B cell (primary cell): ENCODE data around the gene SCAI. TPM values are rescaled to one million over a fixed set of nuclear protein-coding genes. Genes with fewer than 3 reads are reported as not detected.
"Not testable (repeated sequence)": the region's sequence is repeated elsewhere in the genome, so short reads cannot be mapped to it uniquely, and the experiment has no call there.

Experiments
- ATAC-seq: fragments of 200-7000 bp; cut with Tn5 transposase; one replicate; pipeline ENCODE4 v1.10.0; 2021; ENCODE audit warnings: low read depth, mild to moderate bottlenecking, moderate number of reproducible peaks, moderate library complexity
- CTCF ChIA-PET: fragments of 350-600 bp; sonication (Branson Sonifier 250); formaldehyde crosslinking; loops from one replicate; lab custom pipeline; 2021; ENCODE audit warnings: antibody characterized with exemption, inconsistent platforms; lab: Charles Lee
- POLR2A ChIA-PET: fragments of 350-600 bp; sonication (Branson Sonifier 250); formaldehyde crosslinking; loops from one replicate; lab custom pipeline; 2021; ENCODE audit warnings: antibody characterized with exemption; lab: Charles Lee
- DNase-seq: peaks from one replicate; pipeline ENCODE4 v3.0.0; 2013
- H2AFZ ChIP-seq: 2 replicates; pipeline ENCODE4 v1.6.1; 2012; ENCODE audit warnings: mild to moderate bottlenecking, low read depth, low read length; ENCODE audit not compliant: insufficient read depth, poor library complexity, severe bottlenecking
- H3K27ac ChIP-seq, 2 donors: 1 replicate in 1 of 2; 2 replicates in 1 of 2; pipeline ENCODE4 v1.5.1; 2012 to 2013; ENCODE audit warnings: low read length in 2 of 2, mild to moderate bottlenecking in 2 of 2, moderate library complexity in 1 of 2
- H3K27me3 ChIP-seq, 4 experiments: fragments of 200-600 bp in 1 of 4; sonication (generic) in 1 of 4; replicated peaks in 1 of 4; 1 replicate in 2 of 4; 2 replicates in 2 of 4; pipeline versions ENCODE4 v1.6.1 to v1.7.0; 2013 to 2016; ENCODE audit warnings: low read length in 3 of 4, mild to moderate bottlenecking in 2 of 4, mixed read lengths in 1 of 4, moderate library complexity in 1 of 4; ENCODE audit not compliant: insufficient read depth in 4 of 4, control insufficient read depth in 3 of 4; ENCODE audit errors: control extremely low read depth in 1 of 4
- H3K36me3 ChIP-seq, 2 experiments: replicated peaks in 1 of 2; 1 replicate in 1 of 2; 2 replicates in 1 of 2; pipeline versions ENCODE4 v1.6.1 to v1.7.1; 2013; ENCODE audit warnings: low read length in 1 of 2; ENCODE audit not compliant: insufficient read depth in 2 of 2, control insufficient read depth in 1 of 2; ENCODE audit errors: control extremely low read depth in 1 of 2, extremely low read depth in 1 of 2
- H3K4me1 ChIP-seq, 2 donors: fragments of 200-600 bp in 1 of 2; sonication (generic) in 1 of 2; 1 replicate in 1 of 2; 2 replicates in 1 of 2; pipeline versions ENCODE4 v1.5.1 to v1.6.1; 2013 to 2017; ENCODE audit warnings: low read length in 2 of 2; ENCODE audit not compliant: control insufficient read depth in 2 of 2, insufficient read depth in 2 of 2
- H3K4me2 ChIP-seq: replicated peaks from 2 replicates; pipeline ENCODE3; 2012; ENCODE audit warnings: mild to moderate bottlenecking, low read depth, low read length; ENCODE audit not compliant: poor library complexity, severe bottlenecking
- H3K4me3 ChIP-seq, 5 experiments: fragments of 200-600 bp in 1 of 5; sonication (generic) in 1 of 5; 1 replicate in 3 of 5; 2 replicates in 2 of 5; pipeline versions ENCODE4 v1.5.1 to v1.7.0; 2011 to 2016; ENCODE audit warnings: low read length in 4 of 5, mild to moderate bottlenecking in 4 of 5, low read depth in 2 of 5, control low read depth in 1 of 5, moderate library complexity in 1 of 5; ENCODE audit not compliant: insufficient read depth in 1 of 5; ENCODE audit errors: control extremely low read depth in 1 of 5, extremely low read depth in 1 of 5
- H3K79me2 ChIP-seq: fragments of 200-600 bp; sonication (generic); one replicate; pipeline ENCODE4 v1.6.0; 2016; ENCODE audit warnings: low read length; ENCODE audit not compliant: control insufficient read depth, insufficient read depth
- H3K9ac ChIP-seq: fragments of 200-600 bp; sonication (generic); 2 replicates; pipeline ENCODE4 v1.6.1; 2017; ENCODE audit warnings: mild to moderate bottlenecking, low read length, moderate library complexity
- H3K9me3 ChIP-seq, 3 donors: one replicate each; pipeline versions ENCODE4 v1.6.1 to v1.7.1; 2013; ENCODE audit warnings: low read length in 2 of 3; ENCODE audit not compliant: control insufficient read depth in 2 of 3, insufficient read depth in 1 of 3; ENCODE audit errors: control extremely low read depth in 1 of 3
- H4K20me1 ChIP-seq: 2 replicates; pipeline ENCODE4 v1.6.0; 2012; ENCODE audit warnings: mild to moderate bottlenecking, low read length; ENCODE audit not compliant: insufficient read depth, control insufficient read depth, poor library complexity, severe bottlenecking
- H3K27ac Mint-ChIP-seq: one replicate; pipeline ENCODE4 v1.8.0; 2021; ENCODE audit warnings: mixed read lengths
- H3K27me3 Mint-ChIP-seq: one replicate; pipeline ENCODE4 v1.8.0; 2021; ENCODE audit warnings: mixed read lengths
- H3K4me1 Mint-ChIP-seq: one replicate; pipeline ENCODE4 v1.8.0; 2021; ENCODE audit warnings: mixed read lengths
- H3K4me3 Mint-ChIP-seq: one replicate; pipeline ENCODE4 v1.8.0; 2021; ENCODE audit warnings: mixed read lengths
- H3K9me3 Mint-ChIP-seq: one replicate; pipeline ENCODE4 v1.8.0; 2022; ENCODE audit warnings: mixed read lengths; ENCODE audit not compliant: insufficient read depth
- CTCF ChIP-seq: fragments of 200-600 bp; IDR thresholded peaks from one replicate; pipeline ENCODE4 v1.8.0; 2022; ENCODE audit warnings: antibody characterized with exemption, mild to moderate bottlenecking
- EZH2 ChIP-seq: IDR thresholded peaks from 2 replicates; pipeline ENCODE4 v1.6.1; 2012; ENCODE audit warnings: borderline replicate concordance, low read depth, mild to moderate bottlenecking, moderate library complexity, low read length; ENCODE audit not compliant: insufficient read depth, poor library complexity, severe bottlenecking
- WGBS: methylation state at CpG from one replicate; pipeline ENCODE4 v1.1.5; 2013; ENCODE audit warnings: missing lambda C conversion rate; ENCODE audit not compliant: insufficient coverage; 5-methylcytosine and 5-hydroxymethylcytosine counted together
- intact Hi-C: fragments of 100-400 bp; cut with micrococcal nuclease; formaldehyde crosslinking; loops from one replicate; pipeline ENCODE4 v1.10.0; 2022
- polyA plus RNA-seq: library from polyadenylated mRNA; depleted of rRNA; stranded (reverse); fragments of >200 nt; gene quantifications from 2 replicates; pipeline ENCODE4 v1.2.3, GENCODE V29; 2012
- total RNA-seq, 2 donors: library from RNA; stranded (reverse); fragments of 120-200 nt in 1 of 2; gene quantifications; 1 replicate in 1 of 2; 2 replicates in 1 of 2; pipeline versions ENCODE4 v1.2.3 to v1.2.4, GENCODE V29; 2013 to 2022

The SCAI gene
- total and polyA plus RNA-seq, 2 donors (not counting 1 experiment from before 2014, with no cell fraction given), result 3.8 to 19.8 TPM

GRCh38 chr9:125119643-125120286, 23.6 kb downstream of the SCAI start:
- intact Hi-C loops, result no loop called here
- Histone ChIP-seq H3K9me3 (no peaks in the 10 kb centered on the region), H2AFZ (no peak overlapping the region), H4K20me1 (no peaks in the 10 kb centered on the region), H3K27me3 (no peaks in the 10 kb centered on the region), H3K36me3 (peaks cover 0 to 4% of the 10 kb centered on the region in 2 experiments), H3K27ac (no peak overlapping the region), H3K4me3 (no peak overlapping the region), H3K4me1 (peaks cover 0 to 5% of the 10 kb centered on the region in 2 donors), H3K4me2 (no peak overlapping the region), H3K9ac (no peak overlapping the region), H3K79me2 (peaks cover 8% of the 10 kb centered on the region)
- Mint-ChIP-seq H3K27ac (no peak overlapping the region), H3K9me3 (no peaks in the 10 kb centered on the region), H3K4me3 (no peak overlapping the region), H3K4me1 (peaks cover 9% of the 10 kb centered on the region), H3K27me3 (no peaks in the 10 kb centered on the region)
- 69% methylated on average over 2 of the region's 4 CpGs for WGBS
- ATAC-seq, result no peak
- ChIA-PET POLR2A (no interaction called here), CTCF (no interaction called here)
- DNase-seq, result no peak
- TF ChIP-seq EZH2 (no peak), CTCF (no peak)

- H3K9ac ChIP-seq, intact Hi-C loops, H3K27ac Mint-ChIP-seq, H3K4me1 Mint-ChIP-seq, DNase-seq, H3K4me3 Mint-ChIP-seq, H3K4me1 ChIP-seq, H3K27ac ChIP-seq, H3K4me2 ChIP-seq, H3K36me3 ChIP-seq, ATAC-seq, H3K9me3 Mint-ChIP-seq, POLR2A ChIA-PET, H2AFZ ChIP-seq, H3K9me3 ChIP-seq, H3K27me3 ChIP-seq, H3K4me3 ChIP-seq, H3K27me3 Mint-ChIP-seq, H4K20me1 ChIP-seq, H3K79me2 ChIP-seq: not testable (repeated sequence)
- CTCF ChIA-PET, result interaction anchor here (0.6 kb wide), 1 partner anchor 14 kb away, joined by 3 read pairs; no protein-coding TSS in a partner anchor
- WGBS, result no CpG with 5 or more reads among the region's 2 CpGs
These were observed 24.6 kb downstream of the SCAI start for GRCh38 chr9:125118696-125119095.

- H3K4me1 Mint-ChIP-seq, ATAC-seq, intact Hi-C loops, H3K36me3 ChIP-seq, H3K9ac ChIP-seq, H2AFZ ChIP-seq, H3K4me1 ChIP-seq, H4K20me1 ChIP-seq, H3K27ac Mint-ChIP-seq, H3K4me2 ChIP-seq, H3K27ac ChIP-seq, H3K27me3 Mint-ChIP-seq, H3K27me3 ChIP-seq, H3K4me3 Mint-ChIP-seq, POLR2A ChIA-PET, H3K9me3 Mint-ChIP-seq, DNase-seq, H3K4me3 ChIP-seq: not testable (repeated sequence)
- Histone ChIP-seq H3K79me2 (peaks cover 31% of the 10 kb centered on the region), H3K9me3 (peaks cover 2 to 16% (median 15%) of the 10 kb centered on the region in 3 donors)
- CTCF ChIA-PET, result interaction anchor here (0.6 kb wide), 1 partner anchor 259 kb away, joined by 4 read pairs; no protein-coding TSS in a partner anchor
- 100% methylated on average over 1 of the region's 4 CpGs for WGBS
These were observed 28.8 kb downstream of the SCAI start for GRCh38 chr9:125114503-125114902.
